Left lung (tissue), 10 donors: ENCODE measurements around the gene COL24A1. TPM values are rescaled to one million over a fixed set of nuclear protein-coding genes. Genes with fewer than 3 reads are reported as not detected.
"Not testable (repeated sequence)": the region's sequence is repeated elsewhere in the genome, so short reads cannot be mapped to it uniquely, and the experiment has no call there.

Experiments
- ATAC-seq: fragments of 200-7000 bp; cut with Tn5 transposase; one replicate; pipeline ENCODE4 v1.9.1; 2020; ENCODE audit warnings: moderate library complexity
- DNase-seq, 4 donors: peaks; one replicate each; pipeline ENCODE4 v3.0.0-alpha.2; 2013 to 2020
- H3K27ac ChIP-seq, 2 donors: fragments of 200-600 bp; sonication (generic) in 1 of 2; one replicate each; pipeline versions ENCODE4 v1.5.0 to v1.8.0; 2020 to 2021
- H3K27me3 ChIP-seq, 2 donors: fragments of 200-600 bp; sonication (generic) in 1 of 2; one replicate each; pipeline versions ENCODE4 v1.5.0 to v1.8.0; 2020 to 2021
- H3K36me3 ChIP-seq, 2 donors: fragments of 200-600 bp; sonication (generic) in 1 of 2; one replicate each; pipeline versions ENCODE4 v1.5.0 to v1.8.0; 2020 to 2021
- H3K4me1 ChIP-seq, 2 donors: fragments of 200-600 bp; one replicate each; pipeline ENCODE4 v1.8.0; 2021
- H3K4me3 ChIP-seq, 2 donors: fragments of 200-600 bp; sonication (generic) in 1 of 2; one replicate each; pipeline versions ENCODE4 v1.5.0 to v1.8.0; 2020 to 2021; ENCODE audit warnings: mild to moderate bottlenecking in 1 of 2
- H3K9me3 ChIP-seq, 2 donors: fragments of 200-600 bp; sonication (generic) in 1 of 2; one replicate each; pipeline versions ENCODE4 v1.5.0 to v1.8.0; 2020 to 2021
- intact Hi-C, 2 donors: fragments of 100-400 bp; cut with DNase I; formaldehyde crosslinking; loops; one replicate each; pipeline versions ENCODE4 v1.11.2 to v1.14.2; 2022
- polyA plus RNA-seq, 6 donors: library from polyadenylated mRNA; unstranded; fragments of 120-200 nt; gene quantifications; one replicate each; pipeline ENCODE4 v1.2.1, GENCODE V29; 2013; ENCODE audit not compliant: insufficient read length in 6 of 6
- total RNA-seq, 2 donors: library from RNA; stranded (reverse); fragmentation: NEBNext Ultra II Directional; extraction: Animal tissue kit (Norgen Biotek cat#: 25700); gene quantifications; one replicate each; pipeline ENCODE4 v1.2.1, GENCODE V29; 2021
- TF ChIP-seq, protein P1 (sequence below), 2 donors: fragments of 200-600 bp; sonication (generic) in 1 of 2; IDR thresholded peaks; one replicate each; pipeline versions ENCODE4 v1.5.0 to v1.8.0; 2021; ENCODE audit warnings: antibody characterized with exemption in 2 of 2
- donor health status: DM: no; HTN: yes; CAD: no.
- donor health status: DM: no; HTN: no; CAD: no.

Gene COL24A1
- total and polyA plus RNA-seq, 8 donors = 0.84 to 40.8 (median 29.1) TPM

GRCh38 chr1:86089765-86090164 lies 66.8 kb downstream of the COL24A1 start:
- TF ChIP-seq, protein P1, sequence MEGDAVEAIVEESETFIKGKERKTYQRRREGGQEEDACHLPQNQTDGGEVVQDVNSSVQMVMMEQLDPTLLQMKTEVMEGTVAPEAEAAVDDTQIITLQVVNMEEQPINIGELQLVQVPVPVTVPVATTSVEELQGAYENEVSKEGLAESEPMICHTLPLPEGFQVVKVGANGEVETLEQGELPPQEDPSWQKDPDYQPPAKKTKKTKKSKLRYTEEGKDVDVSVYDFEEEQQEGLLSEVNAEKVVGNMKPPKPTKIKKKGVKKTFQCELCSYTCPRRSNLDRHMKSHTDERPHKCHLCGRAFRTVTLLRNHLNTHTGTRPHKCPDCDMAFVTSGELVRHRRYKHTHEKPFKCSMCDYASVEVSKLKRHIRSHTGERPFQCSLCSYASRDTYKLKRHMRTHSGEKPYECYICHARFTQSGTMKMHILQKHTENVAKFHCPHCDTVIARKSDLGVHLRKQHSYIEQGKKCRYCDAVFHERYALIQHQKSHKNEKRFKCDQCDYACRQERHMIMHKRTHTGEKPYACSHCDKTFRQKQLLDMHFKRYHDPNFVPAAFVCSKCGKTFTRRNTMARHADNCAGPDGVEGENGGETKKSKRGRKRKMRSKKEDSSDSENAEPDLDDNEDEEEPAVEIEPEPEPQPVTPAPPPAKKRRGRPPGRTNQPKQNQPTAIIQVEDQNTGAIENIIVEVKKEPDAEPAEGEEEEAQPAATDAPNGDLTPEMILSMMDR (IDR thresholded peaks at IDR 0.05) = no peak
- no peak overlapping the region for H3K27ac ChIP-seq
- intact Hi-C loops = no loop called here

GRCh38 chr1:86085741-86086409 lies 70.7 kb downstream of the COL24A1 start:
- no peaks in the 10 kb centered on the region for H3K27me3 ChIP-seq
- H3K4me3 ChIP-seq = no peak overlapping the region
- DNase-seq (no peak), ATAC-seq (no peak)
- H3K36me3 ChIP-seq = no peaks in the 10 kb centered on the region
- H3K4me1 ChIP-seq = no peaks in the 10 kb centered on the region
- H3K9me3 ChIP-seq = no peaks in the 10 kb centered on the region
- intact Hi-C loops = no loop called here
- H3K27ac ChIP-seq = no peak overlapping the region
- TF ChIP-seq, protein P1 (IDR thresholded peaks at IDR 0.05) = no peak

More at GRCh38 chr1:86089765-86090164, 66.8 kb downstream of the COL24A1 start:
- H3K36me3 ChIP-seq = no peaks in the 10 kb centered on the region
- H3K9me3 ChIP-seq = no peaks in the 10 kb centered on the region
- no peaks in the 10 kb centered on the region for H3K4me1 ChIP-seq
- DNase-seq (no peak), ATAC-seq (no peak)
- no peaks in the 10 kb centered on the region for H3K27me3 ChIP-seq
- no peak overlapping the region for H3K4me3 ChIP-seq

- H3K4me1 ChIP-seq = no peaks in the 10 kb centered on the region
- TF ChIP-seq, protein P1 (IDR thresholded peaks at IDR 0.05) = no peak
- no peak for DNase-seq
- no peak for ATAC-seq
- H3K27ac ChIP-seq = no peak overlapping the region
- no peaks in the 10 kb centered on the region for H3K9me3 ChIP-seq
- H3K4me3 ChIP-seq = no peak overlapping the region
- no peaks in the 10 kb centered on the region for H3K27me3 ChIP-seq
- intact Hi-C loops = no loop called here
- no peaks in the 10 kb centered on the region for H3K36me3 ChIP-seq
These were observed 71.6 kb downstream of the COL24A1 start for GRCh38 chr1:86084998-86085397.

DNA sequence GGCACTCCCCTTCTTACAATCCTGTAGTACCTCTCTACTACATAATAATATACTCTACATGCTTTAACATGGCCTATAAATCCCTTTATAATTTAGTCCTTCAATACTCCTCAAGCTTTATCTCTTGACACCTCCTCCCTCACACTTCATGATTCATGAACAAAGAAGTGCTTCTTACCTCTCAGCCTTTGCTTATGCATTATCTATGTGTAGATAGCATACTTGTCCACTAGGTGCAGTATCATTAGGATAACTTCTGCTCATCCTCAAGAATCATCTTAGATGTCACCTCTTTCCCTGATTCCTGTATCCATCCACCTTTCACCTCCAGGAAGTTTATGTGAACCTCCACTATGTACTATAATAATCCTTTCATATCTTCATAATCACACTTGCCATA lies 74.4 kb downstream of the COL24A1 start:
- intact Hi-C loops = no loop called here
- Histone ChIP-seq H3K27me3 (no peaks in the 10 kb centered on the region), H3K4me3 (no peak overlapping the region), H3K4me1 (no peaks in the 10 kb centered on the region), H3K27ac (no peak overlapping the region), H3K36me3 (no peaks in the 10 kb centered on the region), H3K9me3 (peaks cover 0 to 3% of the 10 kb centered on the region in 2 donors)
- TF ChIP-seq, protein P1 (IDR thresholded peaks at IDR 0.05) = no peak
- DNase-seq (no peak), ATAC-seq (no peak)

- not testable (repeated sequence) for DNase-seq
These were observed 84.1 kb downstream of the COL24A1 start for GRCh38 chr1:86072474-86072873.

GRCh38 chr1:86071870-86072269 lies 84.7 kb downstream of the COL24A1 start:
- H3K27me3 ChIP-seq, H3K36me3 ChIP-seq, H3K4me1 ChIP-seq, DNase-seq, H3K9me3 ChIP-seq, H3K27ac ChIP-seq, intact Hi-C loops, H3K4me3 ChIP-seq, ATAC-seq: not testable (repeated sequence)

More at GRCh38 chr1:86072474-86072873, 84.1 kb downstream of the COL24A1 start:
- H3K4me3 ChIP-seq, H3K9me3 ChIP-seq, ATAC-seq, H3K27me3 ChIP-seq, H3K36me3 ChIP-seq, H3K27ac ChIP-seq, H3K4me1 ChIP-seq, intact Hi-C loops: not testable (repeated sequence)
